OCI-M2 (cell line): ENCODE measurements around the gene CNGB1.

Experiments used
- DNase-seq: peaks from one replicate; lab custom pipeline; 2025; ENCODE audit not compliant: unreplicated experiment; lab: John Stamatoyannopoulos, UW

The CNGB1 gene

DNA sequence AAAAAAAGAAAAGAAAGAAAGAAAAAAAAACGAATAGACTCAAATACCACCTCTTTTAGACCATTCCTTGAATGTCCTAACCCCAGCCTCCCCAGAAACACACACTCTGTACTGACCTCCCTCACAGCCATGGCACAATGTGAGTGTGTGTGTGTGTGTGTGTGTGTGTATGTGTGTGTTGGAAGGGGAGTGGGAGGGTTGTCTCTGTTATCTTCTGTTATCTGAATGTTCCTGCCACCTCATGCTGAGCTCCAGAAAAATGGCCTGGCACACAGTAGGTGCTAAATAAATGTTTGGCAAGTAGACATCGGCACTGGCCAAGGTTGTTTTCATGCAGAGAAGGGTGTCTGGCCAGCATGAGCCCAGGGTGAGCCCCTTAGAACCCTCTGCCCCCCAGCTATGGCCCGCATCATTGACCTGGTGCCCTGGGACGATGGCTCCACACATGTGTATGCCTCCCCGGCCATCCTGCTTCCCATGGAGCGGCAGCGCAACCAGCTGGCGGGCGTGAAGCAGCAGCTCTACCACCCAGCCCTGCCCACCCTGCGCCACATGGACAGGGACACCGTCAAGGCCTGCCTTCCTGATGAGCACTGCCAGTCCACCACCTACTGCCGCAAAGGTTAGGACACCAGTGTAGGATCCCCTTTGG is 6.6 kb upstream of the CNGB1 start:
- no peak for DNase-seq

DNA sequence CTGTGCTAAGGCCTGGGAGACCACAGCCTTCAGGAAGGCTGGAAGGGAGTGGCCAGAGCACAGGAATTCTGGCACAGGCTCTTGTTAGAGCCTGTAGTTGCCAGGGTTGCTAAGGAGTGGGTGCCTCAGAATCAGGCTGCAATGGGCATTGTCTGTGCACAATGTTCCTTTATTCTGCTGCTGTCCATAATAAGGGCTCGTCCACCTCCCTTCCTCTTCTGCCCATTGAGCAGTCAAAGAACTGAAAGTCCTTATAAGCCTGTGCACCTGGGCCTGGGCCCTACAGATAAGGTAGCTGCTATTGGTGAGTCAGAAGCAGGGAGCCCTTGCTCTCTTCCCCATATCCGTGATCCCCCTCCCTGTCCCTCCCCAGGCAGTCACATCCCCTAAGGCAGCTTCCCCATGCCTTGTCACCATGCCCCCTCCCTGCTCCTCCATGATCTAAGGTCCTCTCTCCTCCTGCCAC is 5.4 kb upstream of the CNGB1 start:
- peak; percentile 31 for DNase-seq

DNA sequence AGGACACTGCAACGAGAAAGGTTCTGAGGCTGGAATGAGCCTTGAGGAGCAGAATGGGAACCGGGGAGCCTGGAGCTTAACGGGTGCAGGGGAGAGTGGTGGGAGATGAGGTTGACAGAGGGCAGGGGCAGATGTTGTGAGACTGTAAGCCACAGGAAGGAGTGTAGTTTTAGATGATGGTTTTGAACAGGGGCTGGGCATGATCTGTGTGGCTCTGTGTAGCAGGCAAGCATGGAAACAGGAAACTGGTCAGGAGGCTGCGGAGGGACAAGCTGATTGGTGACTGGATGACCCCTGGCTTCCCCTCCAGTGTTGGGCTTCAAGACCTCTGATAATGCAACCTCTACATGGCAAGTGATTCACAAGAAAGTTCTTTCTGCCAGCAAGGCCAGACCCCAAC is 1.4 kb upstream of the CNGB1 start:
- DNase-seq, result no peak

DNA sequence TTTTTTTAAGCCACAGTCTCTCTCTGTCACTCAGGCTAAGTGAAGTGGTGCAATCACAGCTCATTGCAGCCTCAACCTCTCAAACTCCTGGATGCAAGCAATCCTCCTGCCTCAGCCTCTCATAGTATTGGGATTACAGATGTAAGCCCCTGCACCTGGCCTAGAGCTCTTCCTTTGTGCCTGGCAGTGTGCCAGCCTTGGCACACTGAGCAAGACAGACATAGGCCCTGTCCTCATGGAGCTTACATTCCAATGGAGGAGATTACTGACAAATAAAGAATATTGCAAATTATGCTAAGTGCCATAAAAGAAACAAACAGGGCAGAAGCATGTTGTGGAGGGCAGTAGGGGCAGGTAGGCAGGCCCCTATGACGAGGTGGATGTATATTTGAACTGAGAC is 920 bp upstream of the CNGB1 start:
- DNase-seq, result no peak

DNA sequence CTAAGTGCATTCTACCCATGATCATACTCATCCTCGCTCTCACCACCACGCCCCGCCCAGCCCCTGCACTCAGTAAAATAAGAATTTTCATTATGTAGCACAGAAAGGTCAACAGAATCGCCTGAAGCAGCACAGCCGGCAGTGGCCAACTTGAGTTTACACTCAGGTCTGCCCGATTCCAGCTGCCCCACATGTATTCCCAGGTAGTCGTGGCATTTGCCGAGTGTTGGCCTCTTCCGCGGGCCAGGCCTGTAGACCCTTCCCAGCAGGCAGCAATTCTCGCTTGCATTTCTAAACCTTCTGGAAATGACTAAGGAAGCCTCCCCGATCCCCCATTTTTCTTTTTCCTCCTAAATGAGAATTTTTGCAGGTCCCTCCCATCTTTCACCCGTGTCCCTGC is 609 bp downstream of the CNGB1 start:
- DNase-seq, result no peak

GRCh38 chr16:57969451-57970123 is 1.3 kb downstream of the CNGB1 start:
- DNase-seq, result no peak

DNA sequence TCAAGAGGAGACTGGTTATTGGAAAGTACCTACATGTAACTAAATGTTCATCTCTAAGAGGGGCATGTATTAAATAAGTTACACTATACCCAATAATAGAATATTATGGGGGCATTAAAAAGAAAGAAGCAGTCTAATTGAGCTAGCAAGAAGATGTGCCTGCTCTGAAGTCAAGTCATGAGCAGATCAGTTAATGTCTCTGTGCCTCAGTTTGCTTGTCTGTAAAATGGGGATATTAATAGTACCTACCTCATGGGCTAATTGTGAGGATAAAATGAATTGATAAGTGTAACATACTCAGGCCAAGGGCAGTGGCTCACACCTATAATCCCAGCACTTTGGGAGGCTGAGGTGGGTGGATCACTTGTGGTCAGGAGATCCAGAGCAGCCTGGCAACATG is 3.0 kb downstream of the CNGB1 start:
- no peak for DNase-seq

DNA sequence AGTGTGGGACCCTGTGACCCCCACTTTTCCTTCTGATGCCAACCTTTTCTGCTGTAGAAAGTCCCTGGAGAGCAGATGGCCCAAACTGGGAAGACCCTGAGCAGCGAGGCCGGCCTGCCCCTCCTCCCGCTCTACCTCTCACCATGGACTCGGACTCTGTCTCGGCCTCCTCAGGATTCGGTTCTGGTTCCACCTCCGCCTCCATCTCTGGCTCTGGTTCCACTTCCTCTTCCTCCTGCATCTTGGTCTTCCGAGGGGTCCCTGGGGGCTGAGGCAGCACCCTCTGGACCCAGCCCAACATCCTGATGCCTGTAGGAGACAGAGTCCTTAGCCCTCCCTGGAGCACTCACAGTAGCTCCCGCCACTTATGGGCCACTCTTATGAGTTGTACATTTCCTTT is 3.9 kb downstream of the CNGB1 start:
- no peak for DNase-seq

GRCh38 chr16:57966204-57966771 is 4.6 kb downstream of the CNGB1 start:
- no peak for DNase-seq

DNA sequence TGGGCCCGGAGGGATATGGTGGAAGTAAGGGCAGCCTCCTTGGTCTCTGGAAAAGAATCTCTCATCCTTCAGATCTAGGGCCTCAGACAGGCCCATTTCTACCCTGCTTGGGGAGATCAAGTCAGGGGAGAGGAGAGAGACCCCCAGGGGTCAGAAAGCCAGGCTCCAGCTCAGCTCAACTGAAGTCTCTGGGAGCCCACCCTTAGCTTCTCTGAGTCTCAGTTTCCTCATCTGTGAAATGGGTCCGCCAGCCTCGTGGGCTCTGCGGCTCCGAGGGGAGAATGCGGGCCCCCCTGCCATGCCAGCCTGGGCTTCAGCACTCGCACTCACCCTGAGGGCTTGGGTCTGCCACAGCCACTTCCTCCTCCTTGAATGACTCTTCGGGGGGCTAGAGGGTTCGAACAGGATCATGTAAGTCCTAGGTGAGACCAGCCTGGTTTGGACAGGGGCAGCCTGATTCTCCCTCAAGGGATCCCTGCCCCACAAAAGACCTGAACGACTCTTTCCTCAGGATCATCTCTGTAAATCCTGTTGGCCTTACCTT is 6.7 kb downstream of the CNGB1 start:
- no peak for DNase-seq

- DNase-seq, result no peak
These were observed 8.2 kb downstream of the CNGB1 start for GRCh38 chr16:57962756-57963155.

GRCh38 chr16:57962046-57962445 is 8.9 kb downstream of the CNGB1 start:
- no peak for DNase-seq

DNA sequence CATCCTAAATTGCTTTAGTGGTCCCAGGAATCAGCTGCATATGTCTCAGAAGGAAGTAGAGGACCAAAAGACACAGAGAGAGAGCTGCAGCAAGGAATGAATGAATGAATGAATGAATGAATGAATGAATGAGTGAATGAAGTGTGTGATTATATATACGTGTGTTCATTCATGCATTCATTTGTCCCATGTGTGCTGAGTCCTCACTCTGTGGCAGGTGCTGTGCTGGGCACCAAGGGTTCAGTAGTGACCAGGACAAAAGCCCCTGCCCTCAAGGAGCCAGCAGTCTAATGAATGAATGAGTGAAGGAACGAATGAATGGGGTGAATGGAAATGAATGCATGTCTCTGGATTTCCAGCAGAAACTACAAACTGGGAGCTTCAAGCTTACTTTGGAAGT is 9.4 kb downstream of the CNGB1 start:
- no peak for DNase-seq

DNA sequence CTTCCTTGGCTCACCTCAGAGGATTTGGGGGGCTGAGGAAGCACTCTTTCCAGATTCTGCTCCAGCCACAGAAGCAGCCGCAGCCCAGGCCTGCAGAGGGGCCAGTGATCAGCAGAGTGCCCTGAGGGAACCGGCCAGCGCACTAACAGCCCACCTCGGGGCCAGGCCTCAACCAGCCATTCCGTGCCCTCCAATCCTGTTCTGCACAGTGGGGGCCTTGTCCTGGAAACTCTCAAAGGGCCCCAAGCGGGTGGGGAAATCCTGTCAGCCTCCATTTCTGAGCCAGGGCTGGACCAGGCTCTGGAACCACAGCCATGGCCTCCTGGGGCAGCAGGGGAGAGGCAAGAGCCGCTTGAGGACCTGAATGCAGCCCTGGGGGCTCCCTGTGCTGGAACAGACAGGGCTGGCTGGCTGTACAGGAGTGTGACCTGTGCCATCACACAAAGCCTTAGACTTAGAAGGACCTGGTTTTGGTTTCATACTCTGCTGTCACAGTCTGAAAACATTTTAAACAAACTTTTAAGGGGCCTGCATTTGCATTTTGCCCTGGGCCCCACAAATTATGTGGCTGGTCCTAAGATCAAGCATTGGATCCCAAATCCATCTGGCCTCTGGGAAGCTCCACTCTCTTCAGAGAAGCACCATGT is 10.0 kb downstream of the CNGB1 start:
- DNase-seq, result no peak

GRCh38 chr16:57960310-57960709 is 10.6 kb downstream of the CNGB1 start:
- DNase-seq, result no peak

DNA sequence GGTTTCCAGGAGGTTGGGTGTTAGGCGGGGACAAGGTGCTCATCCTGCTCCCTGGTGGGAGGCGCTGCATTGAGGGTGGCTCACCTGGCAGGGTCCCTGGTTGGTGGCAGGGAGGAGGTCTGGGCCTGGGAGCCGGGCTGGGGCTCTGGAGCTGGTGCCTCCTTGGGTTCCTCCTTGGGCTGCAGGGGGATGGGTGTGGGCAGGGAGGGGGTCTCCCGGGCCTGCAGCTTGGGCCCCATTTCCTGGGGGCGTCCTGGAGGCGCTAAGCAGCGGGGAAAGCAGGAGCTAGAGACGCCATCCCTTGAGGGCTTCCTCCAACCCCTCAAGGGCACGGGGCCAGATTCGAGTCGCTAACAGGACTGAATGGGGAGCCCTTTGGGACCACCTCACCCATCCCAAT is 11.1 kb downstream of the CNGB1 start:
- no peak for DNase-seq

GRCh38 chr16:57959121-57959520 is 11.8 kb downstream of the CNGB1 start:
- DNase-seq, result no peak

DNA sequence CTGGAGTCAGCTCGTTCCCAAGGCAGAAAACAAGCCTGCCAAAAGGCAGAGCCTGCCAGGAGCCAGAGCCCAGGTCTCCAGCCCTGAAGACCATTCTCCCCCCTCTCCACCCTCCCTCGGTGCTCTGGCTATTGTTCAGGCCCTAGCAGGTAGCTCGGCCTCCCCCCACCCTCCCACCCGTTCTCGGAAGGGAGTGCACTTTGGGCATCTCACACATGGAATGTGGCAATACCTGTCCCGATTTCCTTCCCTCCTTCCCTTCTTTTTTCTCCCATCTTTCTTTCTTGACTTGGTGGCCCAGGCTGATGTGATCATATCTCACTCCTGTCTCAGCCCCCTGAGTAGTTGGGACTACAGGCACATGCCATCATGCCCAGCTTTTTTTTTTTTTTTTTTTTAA is 12.4 kb downstream of the CNGB1 start:
- no peak for DNase-seq

- no peak for DNase-seq
These were observed 13.1 kb downstream of the CNGB1 start for GRCh38 chr16:57957673-57958392.

DNA sequence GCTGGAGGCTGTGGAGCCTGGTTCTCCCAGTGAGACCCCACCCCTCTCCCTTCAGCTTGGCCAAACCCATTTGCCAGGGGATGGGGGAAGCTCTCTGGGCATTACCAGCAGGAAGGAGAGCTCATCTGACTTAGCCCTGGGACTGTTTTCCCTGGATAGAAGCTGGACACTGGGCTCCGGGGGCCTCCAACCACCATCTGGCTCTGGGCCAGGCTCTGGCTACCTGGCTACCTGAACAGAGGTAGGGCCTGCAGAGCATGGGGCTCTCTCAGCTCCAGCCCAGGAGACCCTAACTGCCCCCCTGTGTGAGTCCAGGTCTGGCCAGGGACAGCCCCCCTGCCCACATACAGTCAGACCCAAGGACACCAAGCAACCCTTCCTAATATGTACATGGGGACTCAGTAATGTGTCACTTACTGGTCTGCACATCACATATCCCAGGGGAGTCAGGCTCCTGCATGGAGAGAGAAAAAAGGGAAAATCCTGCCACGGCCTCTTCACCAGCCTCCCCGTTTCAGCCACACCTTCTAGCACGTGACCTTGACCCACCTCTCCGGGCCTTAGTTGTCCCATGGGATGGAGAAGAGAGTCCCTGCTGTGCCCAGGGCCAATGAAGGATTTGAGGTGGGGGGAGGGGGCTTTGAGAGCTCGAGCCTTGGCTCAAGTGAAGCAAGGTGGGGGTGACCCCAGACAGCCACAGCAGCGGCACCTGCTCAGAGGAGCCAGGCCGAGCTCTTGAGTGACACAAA is 13.8 kb downstream of the CNGB1 start:
- DNase-seq, result no peak
